B cell (primary cell): Measurements from ENCODE around the gene PNKD. TPM values are rescaled to one million over a fixed set of nuclear protein-coding genes. Genes with fewer than 3 reads are reported as not detected.

ENCODE experiments used
- ATAC-seq: fragments of 200-7000 bp; cut with Tn5 transposase; one replicate; pipeline ENCODE4 v1.10.0; 2021; ENCODE audit warnings: low read depth, mild to moderate bottlenecking, moderate number of reproducible peaks, moderate library complexity
- CTCF ChIA-PET: fragments of 350-600 bp; sonication (Branson Sonifier 250); formaldehyde crosslinking; loops from one replicate; lab custom pipeline; 2021; ENCODE audit warnings: antibody characterized with exemption, inconsistent platforms; lab: Charles Lee
- POLR2A ChIA-PET: fragments of 350-600 bp; sonication (Branson Sonifier 250); formaldehyde crosslinking; loops from one replicate; lab custom pipeline; 2021; ENCODE audit warnings: antibody characterized with exemption; lab: Charles Lee
- DNase-seq: peaks from one replicate; pipeline ENCODE4 v3.0.0; 2013
- H2AFZ ChIP-seq: 2 replicates; pipeline ENCODE4 v1.6.1; 2012; ENCODE audit warnings: mild to moderate bottlenecking, low read depth, low read length; ENCODE audit not compliant: insufficient read depth, poor library complexity, severe bottlenecking
- H3K27ac ChIP-seq, 2 donors: 1 replicate in 1 of 2; 2 replicates in 1 of 2; pipeline ENCODE4 v1.5.1; 2012 to 2013; ENCODE audit warnings: low read length in 2 of 2, mild to moderate bottlenecking in 2 of 2, moderate library complexity in 1 of 2
- H3K27me3 ChIP-seq, 4 experiments: fragments of 200-600 bp in 1 of 4; sonication (generic) in 1 of 4; replicated peaks in 1 of 4; 1 replicate in 2 of 4; 2 replicates in 2 of 4; pipeline versions ENCODE4 v1.6.1 to v1.7.0; 2013 to 2016; ENCODE audit warnings: low read length in 3 of 4, mild to moderate bottlenecking in 2 of 4, mixed read lengths in 1 of 4, moderate library complexity in 1 of 4; ENCODE audit not compliant: insufficient read depth in 4 of 4, control insufficient read depth in 3 of 4; ENCODE audit errors: control extremely low read depth in 1 of 4
- H3K36me3 ChIP-seq, 2 experiments: replicated peaks in 1 of 2; 1 replicate in 1 of 2; 2 replicates in 1 of 2; pipeline versions ENCODE4 v1.6.1 to v1.7.1; 2013; ENCODE audit warnings: low read length in 1 of 2; ENCODE audit not compliant: insufficient read depth in 2 of 2, control insufficient read depth in 1 of 2; ENCODE audit errors: control extremely low read depth in 1 of 2, extremely low read depth in 1 of 2
- H3K4me1 ChIP-seq, 2 donors: fragments of 200-600 bp in 1 of 2; sonication (generic) in 1 of 2; 1 replicate in 1 of 2; 2 replicates in 1 of 2; pipeline versions ENCODE4 v1.5.1 to v1.6.1; 2013 to 2017; ENCODE audit warnings: low read length in 2 of 2; ENCODE audit not compliant: control insufficient read depth in 2 of 2, insufficient read depth in 2 of 2
- H3K4me2 ChIP-seq: replicated peaks from 2 replicates; pipeline ENCODE3; 2012; ENCODE audit warnings: mild to moderate bottlenecking, low read depth, low read length; ENCODE audit not compliant: poor library complexity, severe bottlenecking
- H3K4me3 ChIP-seq, 5 experiments: fragments of 200-600 bp in 1 of 5; sonication (generic) in 1 of 5; 1 replicate in 3 of 5; 2 replicates in 2 of 5; pipeline versions ENCODE4 v1.5.1 to v1.7.0; 2011 to 2016; ENCODE audit warnings: low read length in 4 of 5, mild to moderate bottlenecking in 4 of 5, low read depth in 2 of 5, control low read depth in 1 of 5, moderate library complexity in 1 of 5; ENCODE audit not compliant: insufficient read depth in 1 of 5; ENCODE audit errors: control extremely low read depth in 1 of 5, extremely low read depth in 1 of 5
- H3K79me2 ChIP-seq: fragments of 200-600 bp; sonication (generic); one replicate; pipeline ENCODE4 v1.6.0; 2016; ENCODE audit warnings: low read length; ENCODE audit not compliant: control insufficient read depth, insufficient read depth
- H3K9ac ChIP-seq: fragments of 200-600 bp; sonication (generic); 2 replicates; pipeline ENCODE4 v1.6.1; 2017; ENCODE audit warnings: mild to moderate bottlenecking, low read length, moderate library complexity
- H3K9me3 ChIP-seq, 3 donors: one replicate each; pipeline versions ENCODE4 v1.6.1 to v1.7.1; 2013; ENCODE audit warnings: low read length in 2 of 3; ENCODE audit not compliant: control insufficient read depth in 2 of 3, insufficient read depth in 1 of 3; ENCODE audit errors: control extremely low read depth in 1 of 3
- H4K20me1 ChIP-seq: 2 replicates; pipeline ENCODE4 v1.6.0; 2012; ENCODE audit warnings: mild to moderate bottlenecking, low read length; ENCODE audit not compliant: insufficient read depth, control insufficient read depth, poor library complexity, severe bottlenecking
- H3K27ac Mint-ChIP-seq: one replicate; pipeline ENCODE4 v1.8.0; 2021; ENCODE audit warnings: mixed read lengths
- H3K27me3 Mint-ChIP-seq: one replicate; pipeline ENCODE4 v1.8.0; 2021; ENCODE audit warnings: mixed read lengths
- H3K4me1 Mint-ChIP-seq: one replicate; pipeline ENCODE4 v1.8.0; 2021; ENCODE audit warnings: mixed read lengths
- H3K4me3 Mint-ChIP-seq: one replicate; pipeline ENCODE4 v1.8.0; 2021; ENCODE audit warnings: mixed read lengths
- H3K9me3 Mint-ChIP-seq: one replicate; pipeline ENCODE4 v1.8.0; 2022; ENCODE audit warnings: mixed read lengths; ENCODE audit not compliant: insufficient read depth
- CTCF ChIP-seq: fragments of 200-600 bp; IDR thresholded peaks from one replicate; pipeline ENCODE4 v1.8.0; 2022; ENCODE audit warnings: antibody characterized with exemption, mild to moderate bottlenecking
- EZH2 ChIP-seq: IDR thresholded peaks from 2 replicates; pipeline ENCODE4 v1.6.1; 2012; ENCODE audit warnings: borderline replicate concordance, low read depth, mild to moderate bottlenecking, moderate library complexity, low read length; ENCODE audit not compliant: insufficient read depth, poor library complexity, severe bottlenecking
- WGBS: methylation state at CpG from one replicate; pipeline ENCODE4 v1.1.5; 2013; ENCODE audit warnings: missing lambda C conversion rate; ENCODE audit not compliant: insufficient coverage; 5-methylcytosine and 5-hydroxymethylcytosine counted together
- intact Hi-C: fragments of 100-400 bp; cut with micrococcal nuclease; formaldehyde crosslinking; loops from one replicate; pipeline ENCODE4 v1.10.0; 2022
- polyA plus RNA-seq: library from polyadenylated mRNA; depleted of rRNA; stranded (reverse); fragments of >200 nt; gene quantifications from 2 replicates; pipeline ENCODE4 v1.2.3, GENCODE V29; 2012
- total RNA-seq, 2 donors: library from RNA; stranded (reverse); fragments of 120-200 nt in 1 of 2; gene quantifications; 1 replicate in 1 of 2; 2 replicates in 1 of 2; pipeline versions ENCODE4 v1.2.3 to v1.2.4, GENCODE V29; 2013 to 2022

Gene PNKD
- total and polyA plus RNA-seq, 2 donors (not counting 1 experiment from before 2014, with no cell fraction given): 29.7 to 55.8 TPM

- H3K9me3 Mint-ChIP-seq: no peaks in the 10 kb centered on the region
- intact Hi-C loops: no loop called here
- Histone ChIP-seq H3K4me2 (no peak overlapping the region), H3K4me3 (no peak overlapping the region), H3K27ac (no peak overlapping the region), H3K27me3 (no peaks in the 10 kb centered on the region), H2AFZ (no peak overlapping the region), H3K79me2 (peaks cover 71% of the 10 kb centered on the region), H4K20me1 (peaks cover 61% of the 10 kb centered on the region), H3K4me1 (peaks cover 11 to 12% of the 10 kb centered on the region in 2 donors), H3K9me3 (no peaks in the 10 kb centered on the region), H3K9ac (no peak overlapping the region), H3K36me3 (peaks cover 10 to 89% of the 10 kb centered on the region in 2 experiments)
- TF ChIP-seq CTCF (no peak), EZH2 (no peak)
- POLR2A ChIA-PET: no interaction called here
- peaks cover 14% of the 10 kb centered on the region for H3K4me1 Mint-ChIP-seq
- WGBS: no CpG with 5 or more reads among the region's 2 CpGs
- H3K27ac Mint-ChIP-seq: no peak overlapping the region
- DNase-seq (no peak), ATAC-seq (no peak)
- CTCF ChIA-PET: interaction anchor here (0.8 to 2.0 kb wide), 3 partner anchors 22 to 121 kb away, joined by 4 to 8 read pairs (median 4); no protein-coding TSS in a partner anchor
- no peaks in the 10 kb centered on the region for H3K27me3 Mint-ChIP-seq
- no peak overlapping the region for H3K4me3 Mint-ChIP-seq
Measured at GRCh38 chr2:218235017-218235416, 35.3 kb upstream of the PNKD start.

GRCh38 chr2:218236829-218237228 is 33.5 kb upstream of the PNKD start:
- H3K27me3 Mint-ChIP-seq: no peaks in the 10 kb centered on the region
- ChIA-PET CTCF (no interaction called here), POLR2A (no interaction called here)

More at GRCh38 chr2:218236829-218237228, 33.5 kb upstream of the PNKD start:
- TF ChIP-seq CTCF (no peak), EZH2 (no peak)
- Mint-ChIP-seq H3K27ac (no peak overlapping the region), H3K9me3 (no peaks in the 10 kb centered on the region), H3K4me3 (no peak overlapping the region), H3K4me1 (peaks cover 2% of the 10 kb centered on the region)
- no peak overlapping the region for H3K9ac ChIP-seq
- DNase-seq (no peak), ATAC-seq (no peak)
- WGBS: 88% methylated on average over 3 of the region's 4 CpGs
- H4K20me1 ChIP-seq: peaks cover 57% of the 10 kb centered on the region
- H3K9me3 ChIP-seq: no peaks in the 10 kb centered on the region
- no peak overlapping the region for H3K4me2 ChIP-seq
- no peak overlapping the region for H2AFZ ChIP-seq
- H3K36me3 ChIP-seq: peaks cover 10 to 87% of the 10 kb centered on the region in 2 experiments
- no peaks in the 10 kb centered on the region for H3K4me1 ChIP-seq
- no peak overlapping the region for H3K4me3 ChIP-seq
- H3K79me2 ChIP-seq: peaks cover 61% of the 10 kb centered on the region
- intact Hi-C loops: no loop called here
- H3K27ac ChIP-seq: no peak overlapping the region
- H3K27me3 ChIP-seq: no peaks in the 10 kb centered on the region
